Measurements from ENCODE around the gene FAM3C.

The FAM3C gene

GRCh38 chr7:121383235-121383910 is 12.7 kb downstream of the FAM3C start:
- Histone ChIP-seq H3K27me3 (no peaks in the 10 kb centered on the region), H3K4me1 (no peaks in the 10 kb centered on the region; the same call in 1 of the 2 replicates), H3K4me3 (ENCODE audit: low read depth, low read length) (no peak overlapping the region), H3K9me3 (no peaks in the 10 kb centered on the region), H3K36me3 (0 out of 2 replicates have a peak, but pooled peaks cover 3% of the 10 kb centered on the region)
- DNase-seq, result no peak
- no peak for TF ChIP-seq CTCF (IDR thresholded peaks at IDR 0.05; ENCODE audit: low read depth, low read length)

- Histone ChIP-seq H3K36me3 (peaks cover 7% of the 10 kb centered on the region), H3K4me3 (ENCODE audit: low read depth, low read length) (no peak overlapping the region), H3K4me1 (no peaks in the 10 kb centered on the region; the same call in 1 of the 2 replicates), H3K27me3 (no peaks in the 10 kb centered on the region), H3K9me3 (no peaks in the 10 kb centered on the region)
- no peak for DNase-seq
- TF ChIP-seq CTCF (IDR thresholded peaks at IDR 0.05; ENCODE audit: low read depth, low read length), result no peak
Observed at GRCh38 chr7:121382473-121382872, 13.6 kb downstream of the FAM3C start.

- no peak for TF ChIP-seq CTCF (IDR thresholded peaks at IDR 0.05; ENCODE audit: low read depth, low read length)
- DNase-seq, result no peak
- peaks cover 29% of the 10 kb centered on the region for H3K36me3 ChIP-seq
- H3K4me1 ChIP-seq, result no peaks in the 10 kb centered on the region; the same call in 1 of the 2 replicates
- no peak overlapping the region for H3K4me3 ChIP-seq (ENCODE audit: low read depth, low read length)
- no peaks in the 10 kb centered on the region for H3K27me3 ChIP-seq
- no peaks in the 10 kb centered on the region for H3K9me3 ChIP-seq
Observed at GRCh38 chr7:121379930-121380329, 16.2 kb downstream of the FAM3C start.

GRCh38 chr7:121376979-121377378 is 19.1 kb downstream of the FAM3C start:
- no peak for TF ChIP-seq CTCF (IDR thresholded peaks at IDR 0.05; ENCODE audit: low read depth, low read length)
- no peaks in the 10 kb centered on the region for H3K27me3 ChIP-seq
- no peak for DNase-seq
- H3K4me1 ChIP-seq, result no peaks in the 10 kb centered on the region; the same call in 1 of the 2 replicates
- no peaks in the 10 kb centered on the region for H3K9me3 ChIP-seq
- H3K4me3 ChIP-seq (ENCODE audit: low read depth, low read length), result no peak overlapping the region
- H3K36me3 ChIP-seq, result peaks cover 43% of the 10 kb centered on the region

- Histone ChIP-seq H3K36me3 (peaks cover 52% of the 10 kb centered on the region), H3K4me3 (ENCODE audit: low read depth, low read length) (no peak overlapping the region), H3K27me3 (no peaks in the 10 kb centered on the region), H3K4me1 (no peaks in the 10 kb centered on the region), H3K9me3 (no peaks in the 10 kb centered on the region)
- TF ChIP-seq CTCF (IDR thresholded peaks at IDR 0.05; ENCODE audit: low read depth, low read length), result peak; percentile 23; the same call in 1 of the 2 replicates
- no peak for DNase-seq
Observed at GRCh38 chr7:121373177-121373576, 22.9 kb downstream of the FAM3C start.

- peaks cover 49% of the 10 kb centered on the region for H3K36me3 ChIP-seq
- no peaks in the 10 kb centered on the region for H3K27me3 ChIP-seq
- H3K9me3 ChIP-seq, result no peaks in the 10 kb centered on the region
- no peak overlapping the region for H3K4me3 ChIP-seq (ENCODE audit: low read depth, low read length)
- DNase-seq, result no peak
- TF ChIP-seq CTCF (IDR thresholded peaks at IDR 0.05; ENCODE audit: low read depth, low read length), result no peak
- H3K4me1 ChIP-seq, result no peaks in the 10 kb centered on the region
Observed at GRCh38 chr7:121372376-121373010, 23.6 kb downstream of the FAM3C start.

All from BE2C (cell line).